HUES64 (cell line): Measurements from ENCODE around the gene ERICH6.

Source experiments
- H3K27ac ChIP-seq: 2 replicates; pipeline ENCODE4 v1.7.0; 2013; ENCODE audit warnings: low read depth, low read length, inconsistent platforms
- H3K27me3 ChIP-seq: 2 replicates; pipeline ENCODE4 v1.6.1; 2013; ENCODE audit warnings: mild to moderate bottlenecking, low read length; ENCODE audit not compliant: insufficient read depth
- H3K36me3 ChIP-seq: 2 replicates; pipeline ENCODE4 v1.6.1; 2013; ENCODE audit warnings: mild to moderate bottlenecking, low read length; ENCODE audit not compliant: insufficient read depth
- H3K4me1 ChIP-seq: 2 replicates; pipeline ENCODE4 v1.6.1; 2013; ENCODE audit warnings: mild to moderate bottlenecking, low read length, moderate library complexity; ENCODE audit not compliant: insufficient read depth
- H3K4me3 ChIP-seq: 2 replicates; pipeline ENCODE4 v1.5.1; 2013; ENCODE audit warnings: mild to moderate bottlenecking, low read length, moderate library complexity
- H3K9ac ChIP-seq: 2 replicates; pipeline ENCODE4 v1.6.1; 2013; ENCODE audit warnings: mild to moderate bottlenecking, low read depth, low read length
- H3K9me3 ChIP-seq: 2 replicates; pipeline ENCODE4 v1.6.1; 2013; ENCODE audit warnings: low read depth, low read length; ENCODE audit not compliant: insufficient read depth
- WGBS: fragments of 150-250, 120-280 bp; methylation state at CpG from one replicate; pipeline ENCODE4 v1.1.7; 2013; ENCODE audit warnings: missing lambda C conversion rate; 5-methylcytosine and 5-hydroxymethylcytosine counted together

ERICH6 gene

DNA sequence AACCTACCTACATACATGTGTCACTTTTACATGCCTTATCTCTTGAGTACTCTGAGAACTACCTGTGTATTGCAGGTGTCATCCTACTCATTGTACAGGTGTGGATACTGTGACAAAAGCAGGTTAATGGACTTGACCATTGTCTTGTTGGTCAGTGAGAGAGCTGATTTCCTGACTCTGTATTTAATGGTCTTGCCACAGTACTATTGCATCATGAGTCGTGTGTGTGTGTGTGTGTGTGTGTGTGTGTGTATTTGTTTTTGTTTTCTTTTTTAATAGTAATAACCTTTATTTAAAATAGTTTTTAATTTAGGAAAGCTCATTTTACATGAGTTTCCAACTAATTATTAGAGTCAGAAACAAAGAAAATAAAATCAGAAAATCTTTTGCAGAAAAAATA lies 92.9 kb downstream of the ERICH6 start:
- no peaks in the 10 kb centered on the region for H3K27me3 ChIP-seq
- no peaks in the 10 kb centered on the region for H3K9me3 ChIP-seq
- H3K4me3 ChIP-seq: no peak overlapping the region
- no peak overlapping the region for H3K27ac ChIP-seq
- peaks cover 33% of the 10 kb centered on the region for H3K36me3 ChIP-seq
- no CpG with 5 or more reads among the region's 1 CpG for WGBS
- H3K4me1 ChIP-seq: peaks cover 25% of the 10 kb centered on the region
- H3K9ac ChIP-seq: no peak overlapping the region

DNA sequence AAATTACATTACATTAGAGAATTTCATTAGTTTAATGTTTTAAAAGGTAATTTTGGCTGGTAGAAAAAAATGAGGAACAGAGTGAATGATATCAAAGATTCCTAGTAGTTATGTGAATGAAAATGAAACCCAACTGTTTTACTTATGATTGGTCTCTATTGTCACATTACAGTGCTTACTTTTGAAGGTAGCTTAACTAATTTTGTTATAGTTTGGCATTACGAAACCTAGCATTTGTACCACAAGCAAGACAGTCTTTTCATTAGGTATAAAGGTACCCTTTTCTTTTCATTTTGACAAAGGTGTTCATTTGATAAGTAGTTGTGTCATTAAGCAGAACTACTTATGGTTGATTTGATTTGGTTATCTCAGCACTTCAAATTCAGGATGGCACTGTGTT lies 93.7 kb downstream of the ERICH6 start:
- WGBS: no CpG with 5 or more reads among the region's 1 CpG
- Histone ChIP-seq H3K4me3 (no peak overlapping the region), H3K36me3 (peaks cover 38% of the 10 kb centered on the region), H3K9me3 (no peaks in the 10 kb centered on the region), H3K9ac (no peak overlapping the region), H3K4me1 (peaks cover 29% of the 10 kb centered on the region), H3K27me3 (no peaks in the 10 kb centered on the region), H3K27ac (no peak overlapping the region)
